ENCODE measurements around the gene HS3ST3B1.

GRCh38 chr17:14320734-14321475, 20.0 kb downstream of the HS3ST3B1 start:
- no peak for TF ChIP-seq CTCF (IDR thresholded peaks at IDR 0.05)
- TF ChIP-seq POLR2A (IDR thresholded peaks at IDR 0.05; ENCODE audit: low read depth): no peak
- no peak for TF ChIP-seq EP300 (IDR thresholded peaks at IDR 0.05)
- no peak for TF ChIP-seq POLR2AphosphoS5 (IDR thresholded peaks at IDR 0.05)

Data from esophagus muscularis mucosa (tissue), 4 donors.